SK-N-SH (cell line): ENCODE measurements around the gene SESN2. TPM values are rescaled to one million over a fixed set of nuclear protein-coding genes. Genes with fewer than 3 reads are reported as not detected.

Source experiments
- CTCF ChIA-PET: fragments of 300-600, 350-600 bp; formaldehyde crosslinking; extraction: SDS; loops from one replicate; lab custom pipeline; 2021; lab: Yijun Ruan, JAX
- POLR2A ChIA-PET: fragments of 350-600 bp; sonication (Branson Sonifier 250); formaldehyde crosslinking; extraction: SDS; loops from one replicate; lab custom pipeline; 2020; ENCODE audit warnings: antibody characterized with exemption, inconsistent platforms; lab: Yijun Ruan, JAX
- DNase-seq: peaks from one replicate; pipeline ENCODE4 v3.0.0; 2012
- H2AFZ ChIP-seq: fragments of 200-600 bp; sonication (generic); 2 replicates; pipeline ENCODE4 v1.8.1; 2016; ENCODE audit warnings: antibody characterized with exemption, mild to moderate bottlenecking, low read depth
- H3F3A ChIP-seq: fragments of 200-600 bp; sonication (generic); replicated peaks from 2 replicates; pipeline ENCODE3; 2016; ENCODE audit warnings: antibody characterized with exemption, mild to moderate bottlenecking; ENCODE audit not compliant: insufficient read depth
- H3K27ac ChIP-seq, 2 experiments: fragments of 200-500 bp in 1 of 2; fragments of 200-600 bp in 1 of 2; sonication (Bioruptor generic) in 1 of 2; sonication (generic), shearing (Covaris generic) in 1 of 2; 2 replicates each; pipeline versions ENCODE4 v1.5.1 to v1.6.1; 2014 to 2016; ENCODE audit warnings: low read depth in 2 of 2, inconsistent platforms in 1 of 2, low read length in 1 of 2, mild to moderate bottlenecking in 1 of 2, mixed read lengths in 1 of 2
- H3K27me3 ChIP-seq: fragments of 200-600 bp; sonication (generic), shearing (Covaris generic); 2 replicates; pipeline ENCODE4 v1.6.1; 2016; ENCODE audit warnings: mixed run types; ENCODE audit not compliant: insufficient read depth
- H3K36me3 ChIP-seq, 2 experiments: fragments of 200-500 bp in 1 of 2; fragments of 200-600 bp in 1 of 2; sonication (Bioruptor generic) in 1 of 2; sonication (generic) in 1 of 2; replicated peaks in 1 of 2; 2 replicates each; pipeline versions ENCODE3 to v1.5.1; 2014 to 2016; ENCODE audit warnings: low read length in 1 of 2, mild to moderate bottlenecking in 1 of 2; ENCODE audit not compliant: insufficient read depth in 2 of 2, control insufficient read depth in 1 of 2
- H3K4me1 ChIP-seq, 2 experiments: fragments of 200-500 bp in 1 of 2; fragments of 200-600 bp in 1 of 2; sonication (Bioruptor generic) in 1 of 2; sonication (generic), shearing (Covaris generic) in 1 of 2; 2 replicates each; pipeline versions ENCODE4 v1.5.1 to v1.6.1; 2014 to 2016; ENCODE audit warnings: low read depth in 1 of 2, low read length in 1 of 2, mixed run types in 1 of 2; ENCODE audit not compliant: insufficient read depth in 2 of 2, control insufficient read depth in 1 of 2
- H3K4me2 ChIP-seq: fragments of 200-600 bp; sonication (generic), shearing (Covaris generic); 2 replicates; pipeline ENCODE4 v1.6.1; 2017; ENCODE audit warnings: mixed run types
- H3K4me3 ChIP-seq, 2 experiments: fragments of 200-500 bp in 1 of 2; fragments of 200-600 bp in 1 of 2; sonication (Bioruptor generic) in 1 of 2; sonication (generic), shearing (Covaris generic) in 1 of 2; 2 replicates each; pipeline versions ENCODE4 v1.5.1 to v1.8.1; 2014 to 2016; ENCODE audit warnings: low read depth in 2 of 2, inconsistent platforms in 1 of 2, low read length in 1 of 2, mild to moderate bottlenecking in 1 of 2, mixed read lengths in 1 of 2, moderate library complexity in 1 of 2
- H3K79me2 ChIP-seq: fragments of 200-600 bp; sonication (generic); 2 replicates; pipeline ENCODE4 v1.8.1; 2017; ENCODE audit warnings: mild to moderate bottlenecking; ENCODE audit not compliant: insufficient read depth
- H3K9ac ChIP-seq: fragments of 200-600 bp; sonication (generic); 2 replicates; pipeline ENCODE4 v1.6.1; 2017; ENCODE audit warnings: mixed run types
- H3K9me2 ChIP-seq: fragments of 200-600 bp; sonication (generic); 2 replicates; pipeline ENCODE4 v1.6.1; 2017; ENCODE audit warnings: mixed run types
- H3K9me3 ChIP-seq: fragments of 200-600 bp; sonication (generic); 2 replicates; pipeline ENCODE4 v1.6.1; 2017; ENCODE audit warnings: mixed run types, mild to moderate bottlenecking, moderate library complexity
- H4K20me1 ChIP-seq: fragments of 200-600 bp; sonication (generic); 2 replicates; pipeline ENCODE4 v1.6.1; 2017; ENCODE audit warnings: mild to moderate bottlenecking, mixed run types; ENCODE audit not compliant: insufficient read depth
- CHD2 ChIP-seq: fragments of 150-350 bp; IDR thresholded peaks from 2 replicates; pipeline ENCODE4 v1.6.1; 2018; ENCODE audit warnings: low read length; ENCODE audit not compliant: partially characterized antibody
- EP300 ChIP-seq, 2 experiments: IDR thresholded peaks; 2 replicates each; pipeline versions ENCODE4 v1.4.0 to v1.6.1; 2012; ENCODE audit warnings: borderline replicate concordance in 1 of 2, low read depth in 1 of 2, low read length in 1 of 2
- EZH2phosphoT487 ChIP-seq: fragments of 200-600 bp; sonication (generic); IDR thresholded peaks from 2 replicates; pipeline ENCODE4 v1.6.1; 2017; ENCODE audit warnings: low read depth, mixed run types, mild to moderate bottlenecking, antibody characterized with exemption, moderate library complexity, borderline replicate concordance
- FOXM1 ChIP-seq: IDR thresholded peaks from 2 replicates; pipeline ENCODE4 v1.4.0; 2012; ENCODE audit warnings: low read depth, mild to moderate bottlenecking
- JUND ChIP-seq: IDR thresholded peaks from 2 replicates; pipeline ENCODE4 v1.4.0; 2012
- NRF1 ChIP-seq: IDR thresholded peaks from 2 replicates; pipeline ENCODE4 v1.6.1; 2012; ENCODE audit warnings: low read depth, mild to moderate bottlenecking, low read length
- POLR2AphosphoS5 ChIP-seq: IDR thresholded peaks from 2 replicates; pipeline ENCODE4 v1.6.1; 2012; ENCODE audit warnings: low read depth, low read length
- RCOR1 ChIP-seq: fragments of 150-350 bp; IDR thresholded peaks from 2 replicates; pipeline ENCODE4 v1.6.1; 2017; ENCODE audit warnings: antibody characterized with exemption, low read length
- RXRA ChIP-seq: IDR thresholded peaks from 2 replicates; pipeline ENCODE4 v1.4.0; 2012; ENCODE audit warnings: low read depth, mild to moderate bottlenecking, borderline replicate concordance
- SIN3A ChIP-seq: IDR thresholded peaks from 2 replicates; pipeline ENCODE4 v1.6.1; 2012; ENCODE audit warnings: low read depth, mild to moderate bottlenecking, low read length, moderate library complexity, borderline replicate concordance
- SMC3 ChIP-seq: IDR thresholded peaks from 2 replicates; pipeline ENCODE4 v1.6.1; 2012; ENCODE audit warnings: low read depth, low read length, improper control_type of control experiment
- TAF1 ChIP-seq: IDR thresholded peaks from 2 replicates; pipeline ENCODE4 v1.6.1; 2012; ENCODE audit warnings: low read depth, mild to moderate bottlenecking, low read length, moderate library complexity, borderline replicate concordance
- WGBS: methylation state at CpG from one replicate; pipeline ENCODE4 v1.1.6; 2017; ENCODE audit warnings: low lambda C conversion rate; 5-methylcytosine and 5-hydroxymethylcytosine counted together
- polyA plus RNA-seq, 3 experiments: library from polyadenylated mRNA; depleted of rRNA; stranded (reverse); fragments of >200 nt; gene quantifications; 2 replicates each; pipeline ENCODE4 v1.2.3, GENCODE V29; 2012
- TF ChIP-seq, protein P1 (sequence below): fragments of 150-350 bp; IDR thresholded peaks from 2 replicates; pipeline ENCODE4 v1.6.1; 2016; ENCODE audit warnings: mild to moderate bottlenecking, low read depth, low read length
- TF ChIP-seq, protein P2 (sequence below): IDR thresholded peaks from 2 replicates; pipeline ENCODE4 v1.4.0; 2012; ENCODE audit warnings: low read depth

The SESN2 gene
- polyA plus RNA-seq, 1 of the 3 experiments (the other 2 are of a cell fraction): 14.1 TPM

DNA sequence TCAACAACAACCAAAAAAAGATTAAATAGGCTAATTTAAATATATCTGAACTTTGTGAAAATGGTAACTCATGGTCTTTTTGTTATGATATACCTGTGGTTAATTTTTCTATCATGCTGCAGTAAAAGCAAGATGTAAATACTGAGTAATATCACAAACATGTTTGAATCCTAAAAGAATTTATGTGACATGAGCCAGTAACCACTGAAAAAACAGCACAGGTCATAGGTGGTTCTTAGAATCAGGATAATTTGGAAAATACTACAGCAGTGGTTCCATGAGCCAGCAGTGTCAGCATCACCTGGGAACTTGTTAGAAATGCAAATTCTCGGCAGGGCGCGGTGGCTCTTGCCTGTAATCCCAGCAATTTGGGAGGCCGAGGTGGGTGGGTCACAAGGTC lies 19.3 kb upstream of the SESN2 start:
- ChIA-PET POLR2A (no interaction called here), CTCF (no interaction called here)
- no peak overlapping the region for H2AFZ ChIP-seq
- peaks cover 22% of the 10 kb centered on the region for H3F3A ChIP-seq
- no peak overlapping the region for H3K27ac ChIP-seq
- no peak overlapping the region for H3K4me2 ChIP-seq
- H3K79me2 ChIP-seq: peaks cover 25% of the 10 kb centered on the region
- H3K27me3 ChIP-seq: no peaks in the 10 kb centered on the region
- H3K9me3 ChIP-seq: no peaks in the 10 kb centered on the region
- H3K36me3 ChIP-seq: peaks cover 4 to 9% of the 10 kb centered on the region in 2 experiments
- no peak for DNase-seq
- 100% methylated on average over 4 of the region's 4 CpGs for WGBS
- peaks cover 6 to 9% of the 10 kb centered on the region in 2 experiments; a peak in 3 of 4 replicates for H3K4me1 ChIP-seq
- H3K9ac ChIP-seq: no peak overlapping the region
- no peak for TF ChIP-seq RCOR1
- no peak for TF ChIP-seq RXRA
- no peak for TF ChIP-seq CHD2
- no peak for TF ChIP-seq SMC3
- no peak for TF ChIP-seq TAF1
- TF ChIP-seq JUND: no peak
- TF ChIP-seq, protein P1, sequence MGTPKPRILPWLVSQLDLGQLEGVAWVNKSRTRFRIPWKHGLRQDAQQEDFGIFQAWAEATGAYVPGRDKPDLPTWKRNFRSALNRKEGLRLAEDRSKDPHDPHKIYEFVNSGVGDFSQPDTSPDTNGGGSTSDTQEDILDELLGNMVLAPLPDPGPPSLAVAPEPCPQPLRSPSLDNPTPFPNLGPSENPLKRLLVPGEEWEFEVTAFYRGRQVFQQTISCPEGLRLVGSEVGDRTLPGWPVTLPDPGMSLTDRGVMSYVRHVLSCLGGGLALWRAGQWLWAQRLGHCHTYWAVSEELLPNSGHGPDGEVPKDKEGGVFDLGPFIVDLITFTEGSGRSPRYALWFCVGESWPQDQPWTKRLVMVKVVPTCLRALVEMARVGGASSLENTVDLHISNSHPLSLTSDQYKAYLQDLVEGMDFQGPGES: no peak
- no peak for TF ChIP-seq POLR2AphosphoS5
- no peak for TF ChIP-seq SIN3A
- no peak for TF ChIP-seq FOXM1
- TF ChIP-seq NRF1: no peak
- no peaks in the 10 kb centered on the region for H4K20me1 ChIP-seq
- no peaks in the 10 kb centered on the region for H3K9me2 ChIP-seq
- no peak overlapping the region for H3K4me3 ChIP-seq

DNA sequence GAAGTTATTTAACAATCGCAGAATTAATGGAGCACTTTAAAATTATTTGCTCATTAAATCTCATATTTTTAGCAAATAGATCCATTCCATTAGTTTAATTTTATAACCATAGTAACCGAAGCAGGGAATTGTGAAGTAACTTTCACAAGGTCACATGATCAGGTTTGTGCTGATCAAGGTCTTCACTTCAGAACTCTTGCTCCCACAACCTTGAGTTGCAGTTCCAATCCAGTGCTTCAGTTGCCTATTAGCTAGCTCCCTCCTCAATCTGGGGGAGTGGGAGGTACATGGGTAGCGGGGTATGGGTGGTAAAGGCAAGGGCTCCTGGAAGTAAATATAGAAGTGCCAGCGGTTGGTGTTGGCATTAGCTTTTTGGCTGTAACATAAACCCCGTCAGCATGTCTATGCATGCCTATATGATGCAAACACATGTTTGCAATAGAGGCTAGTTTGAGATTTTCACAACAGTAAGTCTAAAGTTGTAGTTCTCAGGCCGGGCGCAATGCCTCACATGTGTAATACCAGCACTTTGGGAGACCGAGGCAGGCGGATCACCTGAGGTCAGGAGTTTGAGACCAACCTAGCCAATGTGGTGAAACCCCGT lies 17.6 kb upstream of the SESN2 start:
- Histone ChIP-seq H3K36me3 (peaks cover 4 to 9% of the 10 kb centered on the region in 2 experiments), H3K9me3 (no peaks in the 10 kb centered on the region), H3K27ac (no peak overlapping the region), H3F3A (peaks cover 22% of the 10 kb centered on the region), H3K9me2 (no peaks in the 10 kb centered on the region), H2AFZ (no peak overlapping the region), H3K79me2 (peaks cover 20% of the 10 kb centered on the region), H3K4me2 (no peak overlapping the region), H4K20me1 (no peaks in the 10 kb centered on the region), H3K27me3 (no peaks in the 10 kb centered on the region), H3K4me3 (no peak overlapping the region), H3K9ac (no peak overlapping the region), H3K4me1 (peaks cover 6% of the 10 kb centered on the region in 2 experiments; a peak in 3 of 4 replicates)
- DNase-seq: no peak
- WGBS: 98% methylated on average over 10 of the region's 10 CpGs
- CTCF ChIA-PET: no interaction called here
- POLR2A ChIA-PET: no interaction called here
- TF ChIP-seq SMC3 (no peak), EZH2phosphoT487 (no peak), EP300 (IDR thresholded peaks at IDR 0.05; ENCODE audit: borderline replicate concordance in 1 of 2, low read depth in 1 of 2, low read length in 1 of 2) (no peak)
- TF ChIP-seq, protein P2, sequence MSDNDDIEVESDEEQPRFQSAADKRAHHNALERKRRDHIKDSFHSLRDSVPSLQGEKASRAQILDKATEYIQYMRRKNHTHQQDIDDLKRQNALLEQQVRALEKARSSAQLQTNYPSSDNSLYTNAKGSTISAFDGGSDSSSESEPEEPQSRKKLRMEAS: no peak
